KG1 (cell line): ENCODE data around the gene CATSPERB.
"Not testable (repeated sequence)": the region's sequence is repeated elsewhere in the genome, so short reads cannot be mapped to it uniquely, and the experiment has no call there.

Source experiments
- DNase-seq: peaks from one replicate; lab custom pipeline; 2025; lab: John Stamatoyannopoulos, UW

CATSPERB gene

GRCh38 chr14:91732439-91732838, 553 bp upstream of the CATSPERB start:
- DNase-seq = no peak

DNA sequence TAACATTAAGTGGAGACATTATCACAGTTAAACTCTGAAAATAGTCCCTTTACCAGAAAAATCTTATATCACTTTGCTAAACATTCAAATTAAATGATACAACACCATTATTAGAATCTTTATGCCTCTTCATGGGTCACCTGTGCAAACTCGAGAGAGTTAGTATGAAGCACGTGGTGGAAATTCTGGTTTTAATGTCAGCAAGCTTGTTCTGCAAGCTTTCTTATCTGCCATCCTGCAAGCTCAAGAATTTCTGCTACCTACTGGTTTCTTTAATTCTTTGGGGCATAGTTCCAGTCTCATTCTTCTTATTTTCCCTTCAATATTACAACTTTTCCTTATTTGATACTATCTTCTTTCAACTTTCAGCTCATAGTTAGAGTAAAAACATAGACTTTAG, 868 bp downstream of the CATSPERB start:
- no peak for DNase-seq

DNA sequence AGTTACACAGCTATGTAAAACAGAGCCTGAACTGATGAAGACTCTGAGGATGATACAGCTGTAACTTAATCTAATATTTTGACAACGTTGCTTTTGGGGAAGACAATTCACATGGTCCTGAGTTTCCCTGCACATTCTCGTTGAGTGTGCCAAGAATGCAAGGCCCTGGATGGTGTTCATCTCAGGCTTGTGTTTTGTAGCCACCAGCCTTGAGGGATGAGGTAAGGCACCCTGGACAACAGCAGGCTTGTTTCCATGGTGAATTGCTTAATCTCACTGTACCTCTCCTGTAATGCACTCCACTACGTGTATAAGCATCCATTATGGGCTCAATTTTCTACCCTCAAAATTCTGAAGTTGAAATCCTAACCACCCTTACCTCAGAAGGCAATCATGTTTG, 2.1 kb downstream of the CATSPERB start:
- no peak for DNase-seq

GRCh38 chr14:91728616-91729183, 3.2 kb downstream of the CATSPERB start:
- no peak for DNase-seq

- DNase-seq = no peak
These were observed 4.8 kb downstream of the CATSPERB start for GRCh38 chr14:91727121-91727520.

DNA sequence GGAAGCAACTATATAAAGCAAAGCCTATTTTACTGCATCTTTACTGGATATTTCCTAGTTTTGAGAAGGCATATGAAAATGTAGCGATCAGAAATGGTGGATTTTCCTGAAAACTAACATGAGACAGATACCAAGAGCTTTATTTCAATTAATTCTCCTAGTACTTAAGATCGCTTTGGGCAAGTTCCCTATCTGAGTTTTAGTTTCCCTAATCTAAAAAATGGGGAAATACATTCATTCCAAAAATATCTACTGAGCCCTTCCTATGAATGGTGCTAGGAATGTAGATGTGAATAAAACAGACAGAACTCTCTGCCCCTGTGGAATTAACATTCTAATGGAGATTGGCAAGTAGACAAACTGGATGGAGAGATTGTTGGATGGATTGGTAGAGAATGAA, 8.4 kb downstream of the CATSPERB start:
- DNase-seq = no peak

- DNase-seq = no peak
These were observed 9.5 kb downstream of the CATSPERB start for GRCh38 chr14:91722386-91722785.

DNA sequence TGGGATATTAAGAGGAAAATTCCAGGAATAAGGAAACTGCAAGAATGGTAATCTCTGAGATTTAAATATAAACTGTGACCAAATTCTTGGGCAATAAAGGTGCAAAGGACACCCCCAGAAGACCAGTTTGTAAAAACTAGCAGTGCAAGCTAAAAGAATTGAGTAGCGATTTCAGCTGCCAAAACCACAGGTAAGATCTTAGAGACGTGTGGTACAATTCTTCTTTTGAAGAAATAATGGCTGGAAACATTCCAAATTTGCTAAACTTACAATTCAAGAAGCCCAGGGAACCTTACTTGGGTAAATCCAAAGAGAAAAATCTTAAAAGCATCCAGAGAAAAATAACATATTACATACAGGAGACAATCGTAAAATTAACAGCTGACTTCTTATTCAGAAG, 12.0 kb downstream of the CATSPERB start:
- no peak for DNase-seq

- DNase-seq = no peak
These were observed 14.9 kb downstream of the CATSPERB start for GRCh38 chr14:91716999-91717398.

GRCh38 chr14:91714805-91715204, 17.1 kb downstream of the CATSPERB start:
- no peak for DNase-seq

DNA sequence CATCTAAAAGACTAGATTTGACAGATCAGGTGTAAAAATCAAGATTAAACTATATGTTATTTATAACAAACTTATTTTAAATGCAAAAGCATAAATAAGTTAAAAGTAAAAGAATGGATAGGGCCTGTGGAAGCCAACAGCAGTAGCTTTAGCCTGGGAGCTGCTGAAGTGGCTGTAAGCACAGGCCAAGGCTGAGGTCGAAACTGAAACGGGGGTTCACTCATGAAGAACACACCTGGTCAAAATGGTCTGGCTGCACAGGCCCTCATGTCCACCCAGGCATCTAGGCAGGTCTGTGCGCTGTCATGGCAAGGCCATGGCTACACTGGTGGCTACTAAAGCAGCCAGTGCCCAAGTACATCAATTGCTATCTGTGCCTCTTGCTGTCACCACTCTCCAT, 23.1 kb downstream of the CATSPERB start:
- DNase-seq = no peak

GRCh38 chr14:91706996-91707395, 24.9 kb downstream of the CATSPERB start:
- DNase-seq = no peak

DNA sequence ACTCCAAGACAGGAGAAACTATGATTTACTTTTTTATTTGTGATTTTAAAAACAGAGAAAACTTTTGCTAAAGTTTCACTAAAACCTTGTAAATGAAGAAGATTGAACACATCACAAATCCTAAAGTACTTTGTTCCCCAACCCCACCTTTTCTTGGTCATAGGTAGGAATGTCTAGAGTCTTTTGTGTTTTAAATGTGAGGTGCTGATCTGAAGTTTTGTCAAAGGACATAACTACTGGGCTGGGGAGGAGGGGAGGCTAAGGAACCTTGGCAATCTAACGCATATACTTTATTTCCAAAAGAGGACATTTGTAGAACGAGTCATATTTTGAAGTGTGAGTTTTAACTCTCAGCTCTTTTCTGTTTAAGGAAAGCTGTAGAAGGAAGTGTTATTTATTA, 37.2 kb downstream of the CATSPERB start:
- DNase-seq = no peak

GRCh38 chr14:91693346-91693745, 38.5 kb downstream of the CATSPERB start:
- DNase-seq = no peak

- DNase-seq = no peak
These were observed 39.8 kb downstream of the CATSPERB start for GRCh38 chr14:91692075-91692474.

GRCh38 chr14:91689608-91690007, 42.3 kb downstream of the CATSPERB start:
- DNase-seq = no peak

- DNase-seq = not testable (repeated sequence)
These were observed 44.5 kb downstream of the CATSPERB start for GRCh38 chr14:91687436-91687835.

- no peak for DNase-seq
These were observed 46.3 kb downstream of the CATSPERB start for GRCh38 chr14:91685600-91685999.

DNA sequence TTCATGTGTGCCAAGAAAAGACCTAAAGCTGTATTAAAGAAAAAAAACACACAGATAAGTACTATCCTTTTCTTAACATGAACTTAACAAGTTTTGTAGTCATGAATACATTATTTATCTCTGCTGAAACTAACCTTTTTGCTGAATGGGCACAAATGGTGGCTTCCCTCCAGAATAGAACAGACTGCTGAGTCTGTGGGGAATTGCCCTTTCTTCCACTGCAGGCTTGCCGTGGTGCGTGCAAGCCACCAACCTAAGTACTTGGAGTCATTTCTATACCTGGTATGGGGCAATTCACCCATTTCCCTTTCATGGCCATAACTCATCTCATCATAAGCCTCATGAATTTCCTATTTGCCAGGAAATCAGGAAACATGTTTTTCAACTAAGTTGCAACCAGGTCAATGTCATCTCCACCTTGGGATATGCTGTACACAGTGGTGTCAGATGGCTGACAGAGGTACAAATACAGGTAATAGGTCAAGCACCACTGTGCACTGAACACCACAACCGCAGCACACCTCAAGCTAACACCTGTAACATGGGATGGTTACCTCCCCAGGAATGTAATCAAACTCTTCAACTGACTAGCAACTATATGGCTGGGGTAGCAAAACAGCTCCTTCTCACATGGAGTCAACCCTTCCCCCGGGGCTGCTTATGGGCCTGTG, 49.9 kb downstream of the CATSPERB start:
- DNase-seq = no peak

- DNase-seq = no peak
These were observed 50.8 kb downstream of the CATSPERB start for GRCh38 chr14:91681118-91681517.

- DNase-seq = no peak
These were observed 52.6 kb downstream of the CATSPERB start for GRCh38 chr14:91679273-91679672.

DNA sequence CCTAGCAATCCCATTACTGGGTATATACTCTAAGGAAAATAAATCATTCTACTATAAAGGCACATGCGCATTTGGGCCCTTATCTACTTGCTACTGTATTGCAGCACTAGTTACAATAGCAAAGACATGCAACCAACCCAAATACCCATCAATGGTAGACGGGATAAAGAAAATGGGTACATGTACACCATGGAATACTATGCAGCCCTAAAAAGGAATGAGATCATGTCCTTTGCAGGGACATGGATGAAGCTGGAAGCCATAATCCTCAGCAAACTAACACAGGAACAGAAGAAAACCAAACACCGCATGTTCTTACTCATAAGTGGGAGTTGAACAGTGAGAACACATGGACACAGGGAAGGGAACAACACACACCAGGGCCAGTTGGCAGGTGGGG, 54.2 kb downstream of the CATSPERB start:
- not testable (repeated sequence) for DNase-seq

- no peak for DNase-seq
These were observed 57.0 kb downstream of the CATSPERB start for GRCh38 chr14:91674911-91675310.

DNA sequence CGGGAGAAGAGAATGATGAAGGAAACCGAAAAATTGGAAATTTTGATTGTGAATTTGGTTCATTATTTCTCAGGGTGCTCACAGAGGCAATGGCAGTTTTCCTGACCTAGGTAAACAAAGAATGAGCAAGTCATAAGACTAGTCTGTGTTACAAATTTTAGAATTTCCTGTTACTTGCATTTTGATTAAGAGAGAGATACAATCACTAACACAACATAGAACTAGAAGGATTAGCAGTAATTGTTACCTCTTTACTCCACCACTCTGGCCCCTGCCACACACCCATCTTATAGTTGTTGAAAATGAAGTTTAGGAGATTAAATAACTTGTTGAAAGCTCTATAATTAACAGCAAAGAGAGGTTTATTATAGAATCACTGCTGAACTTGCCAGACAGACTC, 62.0 kb downstream of the CATSPERB start:
- DNase-seq = no peak
